K562 (cell line): ENCODE data around the gene MAP3K7. TPM values are rescaled to one million over a fixed set of nuclear protein-coding genes. Genes with fewer than 3 reads are reported as not detected.

Experiments used
- ARID2 ChIP-seq: fragments of 450-650 bp; IDR thresholded peaks from 2 replicates; pipeline ENCODE4 v1.6.1; 2017; ENCODE audit warnings: antibody characterized with exemption, mild to moderate bottlenecking
- BCL6 ChIP-seq: fragments of 250-450 bp; sonication (Bioruptor Pico); IDR thresholded peaks from 2 replicates; pipeline ENCODE4 v1.4.0; 2020
- CTBP1 ChIP-seq: fragments of 450-650 bp; IDR thresholded peaks from 2 replicates; pipeline ENCODE4 v1.6.1; 2016; ENCODE audit warnings: borderline replicate concordance
- DLX4 ChIP-seq: fragments of 250-450 bp; sonication (Bioruptor Pico); IDR thresholded peaks from 2 replicates; pipeline ENCODE4 v1.6.1; 2021; ENCODE audit warnings: mild to moderate bottlenecking
- EGR1 ChIP-seq: fragments of 450-650 bp; conservative IDR thresholded peaks from 2 replicates; pipeline ENCODE4 v1.6.1; 2017; ENCODE audit warnings: mild to moderate bottlenecking
- HMGXB4 ChIP-seq: sonication (generic); formaldehyde crosslinking; IDR thresholded peaks from 2 replicates; pipeline ENCODE4 v1.8.1; 2023; ENCODE audit warnings: mild to moderate bottlenecking, missing genetic modification reagents
- JUNB ChIP-seq: fragments of 450-650 bp; formaldehyde crosslinking; conservative IDR thresholded peaks from 2 replicates; pipeline ENCODE4 v1.4.0; 2020; ENCODE audit warnings: mild to moderate bottlenecking
- NR0B1 ChIP-seq: fragments of 450-650 bp; IDR thresholded peaks from one replicate; pipeline ENCODE4 v1.6.1; 2018; ENCODE audit warnings: mild to moderate bottlenecking, moderate library complexity; ENCODE audit not compliant: partially characterized antibody
- PRMT5 ChIP-seq: sonication (generic); formaldehyde crosslinking; IDR thresholded peaks from 2 replicates; pipeline ENCODE4 v1.5.0; 2020; ENCODE audit warnings: missing genetic modification reagents
- RERE ChIP-seq: sonication (generic); formaldehyde crosslinking; IDR thresholded peaks from 2 replicates; pipeline ENCODE4 v1.8.0; 2023; ENCODE audit warnings: missing genetic modification reagents, mild to moderate bottlenecking, borderline replicate concordance
- RNF2 ChIP-seq: sonication (generic); IDR thresholded peaks from 2 replicates; pipeline ENCODE4 v1.6.1; 2016
- SETDB1 ChIP-seq: IDR thresholded peaks from one replicate; pipeline ENCODE4 v1.6.1; 2012; ENCODE audit warnings: low read length, control low read depth, inconsistent platforms
- THAP7 ChIP-seq: fragments of 250-450 bp; sonication (Bioruptor Pico); IDR thresholded peaks from 2 replicates; pipeline ENCODE4 v1.5.0; 2021
- YBX1 ChIP-seq: fragments of 450-650 bp; IDR thresholded peaks from 2 replicates; pipeline ENCODE4 v1.7.1; 2016; ENCODE audit warnings: mild to moderate bottlenecking
- ZBTB12 ChIP-seq: fragments of 250-450 bp; sonication (Bioruptor Pico); IDR thresholded peaks from 2 replicates; pipeline ENCODE4 v1.4.0; 2020
- ZKSCAN3 ChIP-seq: fragments of 250-450 bp; sonication (Bioruptor Pico); IDR thresholded peaks from 2 replicates; pipeline ENCODE4 v1.4.0; 2020
- ZNF140 ChIP-seq: fragments of 250-450 bp; sonication (Bioruptor Pico); IDR thresholded peaks from 2 replicates; pipeline ENCODE4 v1.8.0; 2021; ENCODE audit warnings: moderate library complexity, mild to moderate bottlenecking, inconsistent platforms
- ZNF354B ChIP-seq: fragments of 250-450 bp; sonication (Bioruptor Pico); IDR thresholded peaks from 2 replicates; pipeline ENCODE4 v1.4.0; 2020
- polyA plus RNA-seq, 8 experiments: library from polyadenylated mRNA; depleted of rRNA in 4 of 8; stranded (reverse) in 5 of 8; unstranded in 3 of 8; fragments of >200 nt; fragmentation: Nextera tagmentation in 2 of 8; fragmentation: Illumina TruSeq in 1 of 8; extraction: Ambion mirVana in 2 of 8; extraction: Trizol in 1 of 8; gene quantifications; 2 replicates each; pipeline versions ENCODE4 v1.2.1 to v1.2.3, GENCODE V29; 2011 to 2014; ENCODE audit warnings: inconsistent platforms in 1 of 8, missing spikeins in 1 of 8
- total RNA-seq, 7 experiments: library from RNA; depleted of rRNA in 6 of 7; stranded (reverse); fragments of >200 nt in 6 of 7; fragmentation: Illumina TruSeq in 2 of 7; extraction: Trizol in 2 of 7; gene quantifications; 2 replicates each; pipeline versions ENCODE4 v1.2.1 to v1.2.3, GENCODE V29; 2011 to 2021; ENCODE audit warnings: low replicate concordance in 1 of 7

The MAP3K7 gene
- total and polyA plus RNA-seq, 9 of the 15 experiments (the other 6 are each of a cell fraction or from before 2014, with no cell fraction given), result 13.4 to 60.9 (median 34.8) TPM

GRCh38 chr6:90586836-90587638 lies at the start of gene MAP3K7 (continued):
- TF ChIP-seq RERE (no peak), NR0B1 (no peak), JUNB (CRISPR knock-in tag) (no peak), EGR1 (no peak), CTBP1 (no peak), HMGXB4 (CRISPR knock-in tag) (no peak), DLX4 (no peak), SETDB1 (no peak), YBX1 (no peak), RNF2 (peak; percentile 69), ZNF354B (no peak), ARID2 (no peak), BCL6 (CRISPR knock-in tag) (no peak), ZBTB12 (peak; percentile 99), ZKSCAN3 (no peak), PRMT5 (CRISPR knock-in tag) (no peak), THAP7 (CRISPR knock-in tag) (no peak), ZNF140 (CRISPR knock-in tag) (no peak)
